ENCODE results near the gene FNDC8.

DNA sequence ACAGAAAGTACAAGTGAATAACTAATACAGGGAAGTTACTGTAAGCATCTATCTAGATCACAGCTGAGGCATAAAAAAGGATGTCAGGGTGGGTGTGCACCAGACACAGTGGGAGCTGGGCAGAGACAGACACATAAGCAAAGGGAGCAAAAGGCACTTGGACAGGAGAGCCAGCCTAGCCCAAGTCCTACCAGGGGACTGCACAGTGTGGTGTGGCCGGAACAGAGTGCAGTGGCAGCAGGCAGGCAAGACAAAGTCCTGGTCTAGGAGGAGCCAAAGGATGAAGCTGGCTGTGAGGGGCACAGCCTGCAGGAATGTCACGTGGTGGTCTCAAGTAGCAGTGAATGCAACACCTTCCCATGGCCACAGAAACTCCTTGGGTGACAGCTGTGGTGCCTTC lies 23.6 kb upstream of the FNDC8 start:
- TF ChIP-seq, protein P1, sequence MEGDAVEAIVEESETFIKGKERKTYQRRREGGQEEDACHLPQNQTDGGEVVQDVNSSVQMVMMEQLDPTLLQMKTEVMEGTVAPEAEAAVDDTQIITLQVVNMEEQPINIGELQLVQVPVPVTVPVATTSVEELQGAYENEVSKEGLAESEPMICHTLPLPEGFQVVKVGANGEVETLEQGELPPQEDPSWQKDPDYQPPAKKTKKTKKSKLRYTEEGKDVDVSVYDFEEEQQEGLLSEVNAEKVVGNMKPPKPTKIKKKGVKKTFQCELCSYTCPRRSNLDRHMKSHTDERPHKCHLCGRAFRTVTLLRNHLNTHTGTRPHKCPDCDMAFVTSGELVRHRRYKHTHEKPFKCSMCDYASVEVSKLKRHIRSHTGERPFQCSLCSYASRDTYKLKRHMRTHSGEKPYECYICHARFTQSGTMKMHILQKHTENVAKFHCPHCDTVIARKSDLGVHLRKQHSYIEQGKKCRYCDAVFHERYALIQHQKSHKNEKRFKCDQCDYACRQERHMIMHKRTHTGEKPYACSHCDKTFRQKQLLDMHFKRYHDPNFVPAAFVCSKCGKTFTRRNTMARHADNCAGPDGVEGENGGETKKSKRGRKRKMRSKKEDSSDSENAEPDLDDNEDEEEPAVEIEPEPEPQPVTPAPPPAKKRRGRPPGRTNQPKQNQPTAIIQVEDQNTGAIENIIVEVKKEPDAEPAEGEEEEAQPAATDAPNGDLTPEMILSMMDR (IDR thresholded peaks at IDR 0.05; ENCODE audit: low read depth, low read length): no peak
- no peak for TF ChIP-seq EZH2phosphoT487 (IDR thresholded peaks at IDR 0.05; ENCODE audit: low read depth)
